ENCODE data around the gene VSIG10.

The VSIG10 gene

DNA sequence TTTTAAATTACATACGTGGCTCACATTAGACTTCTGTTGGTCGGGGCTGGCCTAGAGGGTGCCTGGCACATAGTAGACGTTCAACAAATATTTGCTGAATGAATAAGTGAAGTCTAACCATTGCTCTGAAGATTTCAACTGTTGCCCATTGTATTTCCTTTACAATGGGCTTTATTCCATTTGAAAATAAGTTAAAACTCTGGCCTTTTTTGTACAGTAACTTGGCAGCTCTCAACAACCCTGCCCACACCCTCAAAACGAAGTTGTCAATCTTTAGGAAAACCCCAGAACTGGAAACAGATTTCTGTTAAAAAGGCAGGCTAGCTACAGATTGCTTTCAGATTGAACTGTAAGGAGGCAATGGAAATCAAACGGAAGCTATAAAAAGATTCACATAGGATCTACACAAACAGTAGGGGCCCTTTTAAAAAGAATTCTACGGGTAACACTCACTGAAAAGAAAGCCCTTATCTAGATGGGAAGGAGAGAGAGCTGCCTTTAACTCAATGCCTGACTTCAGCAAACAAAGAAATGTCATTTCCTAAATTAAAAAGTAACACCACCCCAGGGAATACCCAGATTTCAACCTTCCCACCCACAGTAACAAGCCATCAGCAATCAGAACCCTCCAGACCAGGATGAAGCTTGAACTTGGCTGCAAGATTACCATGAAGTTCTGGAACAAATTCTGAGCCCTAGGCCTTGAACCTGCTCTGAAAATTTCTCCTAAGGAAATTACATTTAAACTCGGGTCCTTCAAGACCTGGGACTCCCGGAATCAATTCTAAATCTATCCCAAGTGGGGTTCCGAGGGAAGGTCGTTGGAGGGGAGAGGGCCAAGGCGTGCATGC lies 44.2 kb downstream of the VSIG10 start:
- DNase-seq = no peak

DNA sequence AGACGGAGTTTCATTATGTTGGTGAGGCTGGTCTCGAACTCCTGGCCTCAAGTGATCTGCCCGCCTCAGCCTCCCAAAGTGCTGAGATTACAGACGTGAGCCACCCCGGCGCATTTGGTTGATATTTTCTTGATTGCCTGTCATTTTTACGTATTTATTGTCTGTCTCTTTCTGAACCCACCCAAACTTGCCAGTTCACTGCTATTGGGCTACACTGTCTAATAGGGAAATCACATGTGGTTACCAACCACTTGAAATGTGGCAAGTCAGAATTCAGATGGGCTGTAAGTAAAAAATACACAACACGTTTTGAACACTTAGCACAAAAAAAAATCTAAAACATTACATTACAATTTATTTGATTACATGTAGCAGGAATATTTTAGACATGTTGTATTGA lies 44.9 kb downstream of the VSIG10 start:
- DNase-seq = no peak

DNA sequence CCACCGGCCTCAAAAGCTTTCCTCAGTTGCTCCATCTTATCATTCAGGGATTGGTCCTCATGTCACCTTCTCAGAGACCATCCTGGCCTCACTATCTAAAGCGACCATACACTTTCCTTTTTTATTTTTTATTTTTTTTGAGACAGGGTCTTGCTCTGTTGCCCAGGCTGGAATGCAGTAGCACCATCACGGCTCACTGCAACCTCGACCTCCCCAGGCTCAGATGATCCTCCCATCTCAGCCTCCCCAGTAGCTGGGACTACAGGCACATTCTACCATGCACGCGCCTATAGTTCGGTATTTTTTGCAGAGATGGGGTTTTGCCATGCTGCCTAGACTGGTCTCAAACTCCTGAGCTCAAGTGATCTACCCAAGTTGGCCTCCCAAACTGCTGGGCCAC lies 45.6 kb downstream of the VSIG10 start:
- DNase-seq = no peak

DNA sequence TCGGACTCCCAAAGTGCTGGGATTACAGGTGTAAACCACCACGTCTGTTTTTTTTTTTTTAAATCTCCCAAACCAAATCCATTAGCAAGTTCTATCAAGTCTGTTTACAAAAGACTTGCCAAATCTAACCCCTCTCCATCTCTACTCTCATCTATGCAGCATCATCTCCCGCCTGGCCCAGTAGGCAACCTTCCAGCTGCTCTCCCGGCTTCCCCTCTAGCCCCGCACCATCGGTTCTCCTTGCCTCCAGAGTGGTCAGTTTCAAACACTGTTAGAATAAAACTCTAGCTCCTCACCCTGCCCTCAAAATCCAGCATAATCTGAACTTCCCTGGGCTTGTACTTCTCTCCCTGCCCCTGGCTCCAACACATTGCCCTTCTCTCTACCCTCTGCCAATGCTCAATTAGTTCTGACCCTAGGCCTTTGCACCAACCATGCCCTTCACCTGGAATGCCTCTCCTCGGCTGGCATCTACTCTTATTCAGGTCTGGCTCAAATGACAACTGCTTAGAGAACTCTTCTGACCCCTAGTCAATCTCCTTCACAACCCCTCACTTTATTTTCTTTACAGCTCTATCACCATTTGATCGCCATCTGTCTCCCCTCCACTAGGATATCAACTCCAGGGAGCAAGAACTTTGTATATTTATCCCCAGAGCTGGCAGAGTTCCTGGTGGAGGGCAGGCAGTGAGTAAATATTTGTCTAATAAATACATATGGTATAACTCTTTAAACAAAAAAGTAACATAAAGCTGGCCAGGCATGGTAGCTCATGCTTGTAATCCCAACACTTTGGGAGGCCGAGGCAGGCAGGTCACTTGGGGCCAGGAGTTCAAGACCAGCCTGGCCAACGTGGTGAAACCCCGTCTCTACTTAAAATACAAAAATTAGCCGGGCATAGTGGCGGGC lies 47.7 kb downstream of the VSIG10 start:
- no peak for DNase-seq

DNA sequence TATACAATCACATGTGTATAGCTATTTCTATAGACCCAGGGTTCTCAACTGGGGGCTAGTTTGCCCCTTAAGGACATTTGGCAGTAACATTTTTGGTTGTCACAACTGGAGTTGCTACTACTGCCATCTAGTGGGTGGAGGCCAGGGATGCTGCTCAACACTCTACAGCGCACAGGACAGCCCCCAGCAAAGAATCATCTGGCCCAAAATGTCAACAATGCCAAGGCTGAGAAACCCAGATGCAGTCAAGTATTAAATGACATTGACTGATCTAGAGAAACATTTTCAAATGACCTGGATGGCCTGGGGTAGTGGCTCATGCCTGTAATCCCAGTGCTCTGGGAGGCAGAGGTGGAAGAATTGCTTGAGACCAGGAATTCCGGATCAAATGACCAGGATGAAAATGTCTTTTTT lies 48.7 kb downstream of the VSIG10 start:
- no peak for DNase-seq

DNA sequence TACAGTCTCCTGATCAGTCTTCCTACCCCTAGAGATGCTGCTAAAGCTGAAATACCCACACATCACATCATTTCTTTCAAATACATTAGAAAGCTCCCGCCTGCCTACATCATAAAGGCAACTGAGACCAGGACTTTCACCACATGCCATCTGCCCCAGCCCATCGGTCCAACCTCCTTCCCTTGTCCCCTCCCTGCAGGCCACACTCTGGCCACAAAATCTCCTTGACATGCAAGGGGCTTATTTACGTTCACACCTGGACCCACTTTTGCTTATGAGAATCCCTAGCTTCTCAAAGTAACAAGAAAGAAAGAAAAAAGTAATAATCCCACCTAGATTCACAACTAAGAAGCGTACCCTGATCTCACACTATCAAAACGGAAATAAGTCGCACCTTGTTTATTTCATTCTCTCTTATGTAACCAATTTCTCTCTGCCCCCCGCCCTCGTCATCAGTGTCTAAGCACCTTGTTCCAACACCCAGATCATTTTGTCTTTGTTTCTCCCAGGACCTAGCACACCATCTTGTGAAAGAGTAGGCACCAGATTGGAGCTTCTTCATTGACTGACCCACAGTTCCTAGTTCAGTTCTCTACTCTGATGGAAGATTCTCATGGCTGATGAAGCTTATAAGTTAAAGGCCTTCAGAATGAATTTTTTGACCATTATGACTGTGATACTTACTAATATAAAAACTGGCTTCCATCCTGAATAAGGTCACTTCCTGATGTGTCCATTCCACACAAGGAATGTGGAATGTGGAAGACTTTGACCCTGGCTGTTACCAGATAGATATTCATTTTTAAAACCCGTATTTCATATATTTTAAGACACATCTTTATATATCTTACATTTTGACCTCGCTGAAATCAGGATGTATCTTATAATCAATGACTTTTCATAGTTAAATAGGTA lies 50.5 kb downstream of the VSIG10 start:
- DNase-seq = no peak

DNA sequence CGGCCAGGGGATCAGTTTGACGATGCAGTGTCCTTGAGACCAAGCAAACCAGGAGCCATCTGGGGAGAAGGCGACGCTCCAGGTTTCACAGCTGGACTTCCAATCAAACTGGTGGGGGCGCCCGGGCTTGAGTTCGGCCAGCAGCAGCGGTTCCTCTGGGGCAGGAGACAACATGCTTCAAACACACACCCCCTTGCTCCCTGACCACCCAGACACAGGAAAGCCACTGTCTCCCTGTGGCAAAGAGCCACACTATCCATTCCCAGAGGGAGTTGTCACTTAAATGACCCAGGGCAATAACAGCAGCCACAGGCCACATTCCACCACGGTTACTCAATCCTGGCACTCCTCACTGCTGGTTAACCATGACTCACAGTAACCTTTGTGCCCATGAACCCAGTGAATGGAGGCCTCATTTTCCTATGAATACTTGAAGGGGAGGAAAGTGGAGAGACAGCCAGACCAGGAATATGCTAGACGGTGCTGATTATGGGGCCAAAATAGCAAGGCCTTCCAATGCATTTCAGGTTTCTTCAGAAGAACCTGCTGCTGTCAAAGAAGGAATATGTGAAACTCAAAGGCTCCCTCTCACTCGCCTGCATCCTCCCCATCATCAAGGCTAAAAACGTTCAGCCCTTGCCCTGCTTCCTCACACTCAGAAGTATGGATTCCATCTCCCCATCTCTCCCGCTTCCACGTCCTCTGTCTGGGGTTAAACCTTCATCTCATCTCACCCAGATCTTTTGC lies 51.3 kb downstream of the VSIG10 start:
- no peak for DNase-seq

DNA sequence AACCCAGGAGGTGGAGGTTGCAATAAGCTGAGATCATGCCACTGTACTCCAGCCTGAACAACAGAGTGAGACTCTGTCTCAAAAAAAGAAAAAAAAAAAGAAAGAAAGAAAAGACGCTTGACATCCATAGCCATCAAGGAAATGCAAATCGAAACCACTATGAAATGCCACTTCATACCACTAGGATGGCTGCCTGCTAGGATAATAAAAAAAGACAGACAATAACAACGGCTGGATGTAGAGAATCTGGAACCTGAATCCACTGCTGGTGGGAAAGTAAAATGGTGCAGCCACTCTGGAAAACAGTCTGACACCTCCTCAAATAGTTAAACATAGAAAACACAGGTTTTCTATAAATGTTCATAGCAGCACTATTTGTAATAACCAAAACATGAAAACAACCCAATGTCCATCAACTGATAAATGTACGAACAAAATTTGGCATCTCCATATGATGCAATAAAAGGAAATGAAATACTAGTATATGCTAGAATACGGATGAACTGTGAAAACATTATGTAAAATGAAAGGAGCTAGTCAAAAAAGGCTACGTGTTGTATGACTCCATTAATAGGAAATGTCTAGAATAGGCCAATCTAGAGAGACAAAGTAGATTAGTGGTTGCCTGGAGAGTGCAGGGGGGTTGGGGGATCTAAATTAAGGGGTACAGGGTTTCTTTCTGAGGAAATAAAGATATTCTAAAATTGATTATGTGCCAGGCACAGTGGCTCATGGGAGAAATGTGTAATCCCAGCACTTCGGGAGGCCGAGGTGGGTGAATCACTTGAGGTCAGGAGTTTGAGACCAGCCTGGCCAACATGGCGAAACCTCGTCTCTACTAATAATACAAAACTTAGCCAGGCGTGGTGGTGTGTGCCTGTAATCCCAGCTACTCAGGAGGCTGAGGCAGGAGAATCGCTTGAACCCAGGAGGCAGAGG lies 52.6 kb downstream of the VSIG10 start:
- DNase-seq = no peak

DNA sequence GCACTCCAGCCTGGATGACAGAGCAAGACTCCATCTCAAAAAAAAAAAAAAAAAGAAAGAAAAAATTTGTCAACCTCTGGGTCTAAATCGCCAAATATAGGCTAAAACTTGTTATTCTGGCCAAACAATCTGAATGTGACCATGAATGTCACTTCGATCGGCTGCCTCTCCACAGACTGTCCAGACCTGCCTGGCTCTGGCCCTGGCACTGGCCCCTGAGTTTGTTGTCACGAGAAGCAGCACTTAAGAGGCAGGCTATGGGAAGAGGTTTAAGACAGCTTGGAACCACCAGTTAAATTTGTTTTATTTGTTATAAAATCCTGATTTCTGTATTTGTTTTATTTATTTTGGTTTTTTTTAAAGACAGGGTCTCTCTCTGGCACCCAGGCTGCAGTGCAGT lies 57.4 kb downstream of the VSIG10 start:
- no peak for DNase-seq

DNA sequence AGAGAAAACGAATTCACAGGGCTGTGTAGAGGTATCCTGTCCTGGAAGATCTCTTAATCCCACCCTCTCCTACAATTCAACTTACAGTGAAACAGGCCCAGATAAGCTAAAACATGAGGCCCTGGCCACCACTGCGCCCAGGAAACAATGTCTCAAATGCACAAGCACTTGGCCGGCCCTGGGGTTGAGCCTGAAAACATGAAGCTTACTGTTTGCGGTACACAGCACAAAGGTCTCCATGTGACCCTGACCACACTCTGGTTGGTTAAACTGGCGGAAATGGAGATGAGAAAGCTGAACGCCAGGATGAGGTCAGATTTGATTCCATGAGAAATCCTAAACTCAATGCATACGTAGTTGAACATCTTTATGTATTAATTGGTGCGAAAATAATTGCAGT lies 59.2 kb downstream of the VSIG10 start:
- DNase-seq = no peak

DNA sequence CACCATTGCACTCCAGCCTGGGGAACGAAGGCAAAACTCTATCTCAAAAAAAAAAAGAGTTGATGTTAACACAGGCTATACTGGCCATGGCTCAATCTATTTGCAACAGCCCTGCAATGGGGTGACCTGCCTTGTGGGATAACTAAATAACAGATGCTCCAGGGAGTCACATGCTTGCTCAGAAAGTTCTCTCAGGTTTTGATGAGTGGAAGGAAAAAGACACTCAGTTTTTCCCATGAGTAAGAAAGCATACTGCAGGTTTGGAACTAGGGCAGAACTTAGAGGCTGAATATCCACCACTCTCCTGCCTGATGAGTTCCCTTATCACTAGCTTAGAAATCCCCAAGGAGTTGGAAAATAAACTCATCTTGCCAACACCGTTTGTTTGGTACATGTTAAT lies 59.7 kb downstream of the VSIG10 start:
- DNase-seq = no peak

DNA sequence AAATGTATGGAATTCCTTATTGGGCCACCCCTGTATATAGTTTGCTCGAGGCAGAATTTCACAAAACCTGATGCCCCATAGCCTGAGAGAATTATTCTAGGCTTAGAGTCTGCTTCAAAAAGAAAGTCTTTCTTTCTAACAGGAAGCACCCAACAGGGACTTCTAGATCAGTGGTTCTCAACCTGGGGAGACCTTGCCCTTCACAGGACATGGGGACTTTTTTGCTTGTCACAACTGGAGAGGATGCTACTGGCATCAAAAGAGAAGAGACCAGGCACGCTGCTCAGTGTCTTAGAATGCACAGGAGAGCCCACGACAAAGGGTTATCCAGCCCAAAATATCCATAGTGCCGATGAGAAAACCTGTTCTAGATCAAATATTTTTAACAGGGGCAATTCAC lies 61.7 kb downstream of the VSIG10 start:
- DNase-seq = no peak

DNA sequence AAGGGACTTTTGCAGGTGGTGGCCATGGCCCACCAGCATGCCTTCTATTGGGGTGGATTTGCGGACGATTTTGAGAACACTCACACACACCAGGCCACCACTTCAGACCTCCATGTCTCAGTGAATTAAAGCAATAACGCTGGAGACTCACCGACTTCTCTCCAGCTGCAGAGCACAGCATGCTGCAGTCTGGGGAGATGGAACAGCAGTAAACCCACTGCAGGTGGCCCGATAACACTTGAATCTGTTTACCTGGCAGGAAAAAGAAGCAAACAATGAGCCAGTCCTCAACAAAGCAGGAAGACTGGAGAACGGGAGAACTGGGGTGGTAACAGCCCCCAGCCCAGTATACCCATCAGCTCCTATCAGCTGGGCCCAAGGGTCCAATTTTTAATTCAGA lies 65.7 kb downstream of the VSIG10 start:
- DNase-seq = no peak

DNA sequence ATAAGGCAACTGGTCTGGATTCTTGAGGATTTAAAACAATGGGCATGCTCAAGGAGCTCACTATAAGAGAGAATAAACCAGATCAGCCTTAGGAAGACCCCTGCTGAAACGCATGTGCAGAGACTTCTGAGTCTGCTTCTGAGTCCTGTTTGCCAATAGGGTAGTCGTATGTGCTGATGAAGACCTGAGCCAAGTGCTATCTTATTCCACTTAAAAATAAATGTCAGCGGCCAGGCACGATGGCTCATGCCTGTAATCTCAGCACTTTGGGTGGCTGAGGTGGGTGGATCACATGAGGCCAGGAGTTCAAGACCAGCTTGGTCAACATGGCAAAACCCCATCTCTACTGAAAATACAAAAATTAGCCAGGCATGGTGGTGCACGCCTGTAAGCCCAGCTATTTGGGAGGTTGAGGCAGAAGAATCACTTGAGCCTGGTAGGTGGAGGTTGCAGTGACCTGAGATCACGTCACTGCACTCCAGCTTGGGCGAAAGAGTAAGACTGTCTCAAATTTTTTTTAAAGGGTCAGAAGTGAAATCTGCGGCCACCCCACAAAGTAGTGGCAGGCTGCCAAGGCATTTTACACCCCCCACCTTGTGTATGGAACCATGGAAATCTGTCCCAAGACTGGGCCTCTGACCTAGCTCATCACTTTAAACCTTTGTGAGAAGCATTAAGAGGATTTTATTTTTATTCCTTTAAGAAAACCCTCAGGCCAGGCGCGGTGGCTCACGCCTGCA lies 67.0 kb downstream of the VSIG10 start:
- no peak for DNase-seq

DNA sequence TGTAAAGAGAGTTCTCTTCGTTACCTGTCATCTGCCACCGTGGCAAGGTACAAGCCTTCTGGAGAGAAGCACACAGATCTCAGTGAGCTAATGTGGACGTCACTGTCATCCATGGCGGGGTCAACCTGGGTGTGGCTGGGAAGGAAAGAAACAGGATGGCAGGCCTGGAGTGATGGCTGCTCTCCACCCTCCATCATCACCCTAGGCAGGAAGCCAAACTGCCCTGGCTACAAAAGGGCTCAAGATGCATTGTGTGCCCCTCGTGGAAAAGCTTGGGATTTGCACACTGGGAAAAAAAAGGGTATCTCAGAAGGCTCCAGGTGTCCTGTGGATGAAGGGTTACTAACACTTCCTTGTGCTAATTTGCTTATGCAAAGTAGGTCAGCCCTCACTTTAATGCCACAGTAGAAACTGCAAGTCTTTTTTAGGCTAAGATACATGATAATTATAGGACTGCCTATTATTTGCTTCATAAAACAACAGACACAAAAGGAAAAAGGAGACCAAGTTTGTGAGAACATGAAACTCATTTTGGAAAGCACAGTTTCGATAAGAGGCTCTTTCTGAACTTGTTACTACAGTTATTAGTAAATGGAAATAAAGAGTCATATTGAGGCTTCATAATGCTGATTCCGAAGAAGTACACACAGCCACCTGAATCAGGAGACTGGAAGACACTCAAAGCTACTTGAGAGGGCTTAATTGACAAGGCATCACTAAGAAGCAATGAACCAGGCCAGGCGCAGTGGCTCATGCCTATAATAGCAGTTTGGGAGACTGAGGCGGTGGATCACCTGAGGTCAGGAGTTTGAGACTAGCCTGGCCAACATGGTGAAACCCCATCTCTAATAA lies 68.4 kb downstream of the VSIG10 start:
- DNase-seq = no peak

DNA sequence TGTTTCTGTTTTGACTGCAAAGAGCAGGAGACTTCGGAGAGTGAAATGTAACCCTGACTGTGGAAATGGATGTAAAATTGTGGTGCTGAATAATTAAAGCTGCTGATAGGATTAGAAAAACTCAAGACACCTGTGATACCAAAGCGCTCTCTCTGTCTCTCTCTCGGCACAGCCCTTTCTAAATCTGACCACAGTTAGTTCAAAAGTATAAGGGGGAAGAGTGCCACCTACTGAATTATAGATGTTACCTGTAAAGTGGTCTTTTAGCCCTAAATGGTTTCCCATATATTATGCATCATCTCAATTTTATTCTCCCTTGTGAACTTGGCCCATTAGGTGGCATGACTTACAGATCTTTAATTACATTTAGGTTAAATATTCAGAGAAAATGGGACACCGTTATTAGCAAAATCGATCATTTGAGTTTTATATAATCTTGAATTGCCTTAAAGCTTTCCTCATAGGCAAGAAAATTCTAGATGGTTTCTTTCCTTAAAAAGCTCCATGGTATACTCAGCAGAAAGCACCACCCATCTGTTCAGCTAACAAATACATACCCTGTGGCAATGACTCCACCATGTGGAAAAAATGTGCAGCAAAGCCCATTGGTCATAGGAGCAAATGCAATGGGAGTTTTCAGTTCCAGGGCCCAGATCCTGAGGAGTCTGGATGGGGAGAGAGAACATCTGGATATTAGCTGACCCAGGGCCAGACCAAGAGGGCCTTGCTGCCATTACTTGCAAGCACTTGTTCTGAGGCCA lies 69.2 kb downstream of the VSIG10 start:
- DNase-seq = no peak

DNA sequence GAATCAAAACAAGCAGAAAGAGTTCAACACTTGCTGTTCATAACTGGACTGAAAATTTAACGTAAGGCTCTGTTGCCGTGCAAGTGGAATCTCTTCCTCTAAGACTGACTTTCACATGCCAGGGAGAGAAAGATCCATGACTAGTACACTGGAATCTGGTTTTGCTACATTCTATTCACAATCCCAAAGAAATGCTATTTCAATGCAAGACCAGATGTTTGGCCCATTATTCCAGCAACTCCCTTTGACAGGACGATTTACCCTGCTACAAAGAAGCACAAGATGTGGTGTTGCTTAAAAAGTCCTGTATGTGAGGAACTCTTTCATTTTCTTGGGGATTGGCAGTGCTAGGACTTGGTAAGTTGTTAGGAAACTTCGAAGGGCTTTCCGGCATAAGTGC lies 69.9 kb downstream of the VSIG10 start:
- no peak for DNase-seq

DNA sequence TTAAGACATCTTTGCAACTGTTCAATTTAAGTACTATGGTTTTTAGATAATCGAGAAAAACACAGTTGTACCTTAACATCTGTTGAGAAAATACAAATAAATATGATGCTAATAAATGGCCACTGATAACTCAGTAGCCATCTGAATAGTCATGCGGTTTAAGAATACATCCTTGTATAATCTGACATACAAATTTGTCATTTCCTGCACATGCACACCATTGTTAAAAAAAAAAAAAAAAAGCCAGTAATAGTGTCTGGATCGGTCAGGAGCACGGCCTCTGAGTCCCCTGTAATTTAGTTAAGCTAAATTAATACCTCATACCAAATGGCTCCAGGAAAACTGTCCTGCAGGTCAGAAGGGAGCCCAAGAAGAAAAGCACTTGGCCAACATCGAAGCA lies 70.5 kb downstream of the VSIG10 start:
- DNase-seq = no peak

DNA sequence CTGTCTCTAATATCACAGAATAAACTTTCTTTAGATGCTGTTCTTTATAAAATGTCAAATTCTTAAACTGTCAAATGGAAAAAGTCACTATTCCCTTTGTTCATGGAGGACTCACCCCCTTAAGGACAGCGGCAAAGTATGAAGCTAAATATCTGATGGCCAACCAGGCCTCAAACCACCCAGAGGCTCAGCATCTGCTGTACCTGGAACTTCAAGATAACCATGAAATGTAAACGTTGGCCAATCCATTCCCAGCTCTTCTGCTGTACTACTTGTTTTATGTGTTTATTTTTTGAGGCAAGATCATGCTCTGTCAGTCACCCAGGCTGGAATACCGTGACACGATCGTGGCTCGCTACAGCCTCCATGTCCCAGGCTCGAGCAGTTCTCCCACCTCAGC lies 71.6 kb downstream of the VSIG10 start:
- no peak for DNase-seq

Measured in SIG-M5 (cell line).